ENCODE results near the gene C20orf144. TPM values are rescaled to one million over a fixed set of nuclear protein-coding genes. Genes with fewer than 3 reads are reported as not detected.
A peak's percentile ranks its signal among the peaks of the same experiment; 100 is the strongest.

Gene C20orf144
- total and polyA plus RNA-seq, 8 donors, result 0.09 to 0.15 (median 0.12) TPM; not detected in 2

- intact Hi-C loops (cut with DNase I), result no loop called here
- Histone ChIP-seq H3K4me1 (no peaks in the 10 kb centered on the region), H3K4me3 (no peak overlapping the region), H3K27me3 (no peaks in the 10 kb centered on the region), H3K27ac (no peak overlapping the region), H3K36me3 (no peaks in the 10 kb centered on the region), H3K9me3 (no peaks in the 10 kb centered on the region)
- DNase-seq (no peak), FAIRE-seq (no peak), ATAC-seq (no peak)
- 89 to 90% methylated on average over 11 to 27 of the region's 27 CpGs for WGBS, 2 donors
- TF ChIP-seq CTCF (IDR thresholded peaks at IDR 0.05), result no peak
Measured at GRCh38 chr20:33701629-33702450, 39.7 kb downstream of the C20orf144 start.

- Histone ChIP-seq H3K27ac (no peak overlapping the region), H3K27me3 (no peaks in the 10 kb centered on the region), H3K9me3 (no peaks in the 10 kb centered on the region), H3K4me3 (no peak overlapping the region), H3K4me1 (no peaks in the 10 kb centered on the region), H3K36me3 (no peaks in the 10 kb centered on the region)
- no peak for TF ChIP-seq CTCF (IDR thresholded peaks at IDR 0.05)
- no peak for DNase-seq
- no peak for FAIRE-seq
- ATAC-seq, result peak in 1 of 4 donors; percentile 21
- WGBS, 2 donors, result 40 to 49% methylated on average over 5 of the region's 5 CpGs
- intact Hi-C loops (cut with DNase I), result no loop called here
Measured at GRCh38 chr20:33702861-33703260, 40.7 kb downstream of the C20orf144 start.

GRCh38 chr20:33703498-33704137 lies 41.5 kb downstream of the C20orf144 start:
- Histone ChIP-seq H3K4me3 (no peak overlapping the region), H3K4me1 (no peaks in the 10 kb centered on the region), H3K9me3 (no peaks in the 10 kb centered on the region), H3K27me3 (no peaks in the 10 kb centered on the region), H3K27ac (no peak overlapping the region), H3K36me3 (no peaks in the 10 kb centered on the region)
- intact Hi-C loops (cut with DNase I), result no loop called here
- TF ChIP-seq CTCF (IDR thresholded peaks at IDR 0.05), result no peak
- 91 to 98% methylated on average over 8 of the region's 8 CpGs for WGBS, 2 donors
- ATAC-seq, result no peak
- no peak for FAIRE-seq
- no peak for DNase-seq

GRCh38 chr20:33704197-33704924 lies 42.2 kb downstream of the C20orf144 start:
- TF ChIP-seq CTCF (IDR thresholded peaks at IDR 0.05), result no peak
- no peak for DNase-seq
- no peaks in the 10 kb centered on the region for H3K4me1 ChIP-seq
- intact Hi-C loops (cut with DNase I), result no loop called here
- no peaks in the 10 kb centered on the region for H3K27me3 ChIP-seq
- no peak overlapping the region for H3K4me3 ChIP-seq
- no peaks in the 10 kb centered on the region for H3K36me3 ChIP-seq
- ATAC-seq, result no peak
- 94 to 95% methylated on average over 11 of the region's 11 CpGs for WGBS, 2 donors
- H3K9me3 ChIP-seq, result no peaks in the 10 kb centered on the region
- no peak overlapping the region for H3K27ac ChIP-seq
- FAIRE-seq, result no peak
